ENCODE results near the gene CHRM2. TPM values are rescaled to one million over a fixed set of nuclear protein-coding genes. Genes with fewer than 3 reads are reported as not detected.

Gene CHRM2
- total RNA-seq, 2 experiments from 2014 or later, result not detected

GRCh38 chr7:136869001-136869961 is 829 bp downstream of the CHRM2 start:
- Histone ChIP-seq H3K4me2 (ENCODE audit: low read length) (no peak overlapping the region), H3K4me1 (ENCODE audit: insufficient read depth, low read length, poor library complexity, severe bottlenecking) (no peaks in the 10 kb centered on the region), H3K4me3 (ENCODE audit: low read depth, low read length, poor library complexity, severe bottlenecking) (no peak overlapping the region), H3K9me2 (ENCODE audit: insufficient read depth, low read length) (no peaks in the 10 kb centered on the region), H3K9me3 (ENCODE audit: low read length) (no peaks in the 10 kb centered on the region), H3K36me3 (ENCODE audit: insufficient read depth, low read length) (no peaks in the 10 kb centered on the region), H3K27ac (ENCODE audit: low read depth, low read length, poor library complexity, severe bottlenecking) (no peak overlapping the region), H2AFZ (ENCODE audit: low read length) (no peak overlapping the region), H4K20me1 (ENCODE audit: insufficient read depth, low read length) (no peaks in the 10 kb centered on the region), H3K79me2 (ENCODE audit: insufficient read depth, low read depth, low read length) (no peaks in the 10 kb centered on the region)
- CTCF ChIA-PET (ENCODE audit: unreplicated experiment), result interaction anchor here (0.6 kb wide), 1 partner anchor 242 kb away, joined by 8 read pairs; no protein-coding TSS in a partner anchor
- no peak for DNase-seq (ENCODE audit: low spot score)
- no TSS peak for BruUV-seq (replicated peaks)
- TF ChIP-seq, protein P1, sequence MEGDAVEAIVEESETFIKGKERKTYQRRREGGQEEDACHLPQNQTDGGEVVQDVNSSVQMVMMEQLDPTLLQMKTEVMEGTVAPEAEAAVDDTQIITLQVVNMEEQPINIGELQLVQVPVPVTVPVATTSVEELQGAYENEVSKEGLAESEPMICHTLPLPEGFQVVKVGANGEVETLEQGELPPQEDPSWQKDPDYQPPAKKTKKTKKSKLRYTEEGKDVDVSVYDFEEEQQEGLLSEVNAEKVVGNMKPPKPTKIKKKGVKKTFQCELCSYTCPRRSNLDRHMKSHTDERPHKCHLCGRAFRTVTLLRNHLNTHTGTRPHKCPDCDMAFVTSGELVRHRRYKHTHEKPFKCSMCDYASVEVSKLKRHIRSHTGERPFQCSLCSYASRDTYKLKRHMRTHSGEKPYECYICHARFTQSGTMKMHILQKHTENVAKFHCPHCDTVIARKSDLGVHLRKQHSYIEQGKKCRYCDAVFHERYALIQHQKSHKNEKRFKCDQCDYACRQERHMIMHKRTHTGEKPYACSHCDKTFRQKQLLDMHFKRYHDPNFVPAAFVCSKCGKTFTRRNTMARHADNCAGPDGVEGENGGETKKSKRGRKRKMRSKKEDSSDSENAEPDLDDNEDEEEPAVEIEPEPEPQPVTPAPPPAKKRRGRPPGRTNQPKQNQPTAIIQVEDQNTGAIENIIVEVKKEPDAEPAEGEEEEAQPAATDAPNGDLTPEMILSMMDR (conservative IDR thresholded peaks at IDR 0.05; ENCODE audit: low read length), result no peak
- TF ChIP-seq EZH2phosphoT487 (IDR thresholded peaks at IDR 0.05; ENCODE audit: borderline replicate concordance, low read depth, low read length), result no peak
- intact Hi-C loops (cut with micrococcal nuclease; ENCODE audit: unreplicated experiment), result no loop called here
- POLR2A ChIA-PET, result no interaction called here

DNA sequence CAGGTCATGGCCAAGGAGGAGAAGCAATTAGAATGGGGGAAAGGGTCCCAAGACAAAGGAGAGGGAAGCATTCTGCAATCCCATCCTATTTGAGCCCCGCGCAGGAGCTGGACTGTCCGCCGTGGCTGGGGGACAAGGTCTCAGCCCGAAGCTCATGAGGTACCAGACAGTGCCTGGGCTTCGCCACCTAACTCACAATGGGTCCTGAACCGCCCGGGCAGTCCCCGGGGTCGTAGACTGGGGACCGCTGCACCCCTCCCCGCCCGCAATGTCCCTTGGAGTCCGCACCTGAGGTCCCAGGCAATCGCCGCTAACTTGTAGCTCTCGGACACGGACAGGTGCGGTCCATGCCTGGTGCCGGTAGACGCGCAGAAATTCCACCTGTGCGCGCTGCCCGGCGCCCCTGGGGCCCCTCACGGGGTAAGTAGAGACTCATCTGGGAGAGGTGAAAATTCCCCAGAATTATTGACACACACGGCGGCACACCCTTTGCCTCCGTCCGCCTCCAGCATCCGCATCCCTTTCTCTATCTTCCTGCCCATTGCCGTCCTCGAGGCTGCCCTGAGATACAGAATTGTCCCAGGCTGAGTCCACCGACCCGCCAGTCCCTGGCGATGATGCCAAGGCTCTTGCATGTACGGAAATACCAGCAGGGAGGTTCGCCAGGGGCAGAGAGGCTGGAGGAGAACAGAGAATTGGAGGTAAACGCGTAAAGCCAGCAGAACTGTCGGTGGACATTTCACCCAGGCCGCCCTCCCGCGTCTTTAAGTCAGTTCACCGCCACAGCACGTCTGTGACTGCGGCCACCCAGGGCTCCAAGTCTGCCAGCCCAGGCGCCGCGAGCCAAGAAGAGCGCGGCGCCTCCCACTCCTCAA is 1.8 kb downstream of the CHRM2 start:
- no peaks in the 10 kb centered on the region for H3K36me3 ChIP-seq (ENCODE audit: insufficient read depth, low read length)
- TF ChIP-seq, protein P1 (conservative IDR thresholded peaks at IDR 0.05; ENCODE audit: low read length), result no peak
- TF ChIP-seq EZH2phosphoT487 (IDR thresholded peaks at IDR 0.05; ENCODE audit: borderline replicate concordance, low read depth, low read length), result no peak
- no peaks in the 10 kb centered on the region for H3K4me1 ChIP-seq (ENCODE audit: insufficient read depth, low read length, poor library complexity, severe bottlenecking)
- intact Hi-C loops (cut with micrococcal nuclease; ENCODE audit: unreplicated experiment), result no loop called here
- no peak overlapping the region for H3K4me2 ChIP-seq (ENCODE audit: low read length)
- ChIA-PET CTCF (ENCODE audit: unreplicated experiment) (interaction anchor here (0.6 kb wide), 2 partner anchors 243 to 387 kb away, joined by 5 to 8 read pairs; no protein-coding TSS in a partner anchor), POLR2A (no interaction called here)
- H2AFZ ChIP-seq (ENCODE audit: low read length), result no peak overlapping the region
- H3K9me2 ChIP-seq (ENCODE audit: insufficient read depth, low read length), result no peaks in the 10 kb centered on the region
- DNase-seq (ENCODE audit: low spot score), result no peak
- no peaks in the 10 kb centered on the region for H3K9me3 ChIP-seq (ENCODE audit: low read length)
- H3K4me3 ChIP-seq (ENCODE audit: low read depth, low read length, poor library complexity, severe bottlenecking), result no peak overlapping the region
- no peaks in the 10 kb centered on the region for H3K79me2 ChIP-seq (ENCODE audit: insufficient read depth, low read depth, low read length)
- no peak overlapping the region for H3K27ac ChIP-seq (ENCODE audit: low read depth, low read length, poor library complexity, severe bottlenecking)
- BruUV-seq (replicated peaks), result no TSS peak
- no peaks in the 10 kb centered on the region for H4K20me1 ChIP-seq (ENCODE audit: insufficient read depth, low read length)
